Uterus (tissue), 4 donors: Measurements from ENCODE around the gene HPSE2. TPM values are rescaled to one million over a fixed set of nuclear protein-coding genes. Genes with fewer than 3 reads are reported as not detected.

Experiments used
- DNase-seq, 2 donors: peaks; one replicate each; pipeline ENCODE4 v3.0.0-alpha.2; 2019 to 2020
- H3K27ac ChIP-seq, 2 donors: fragments of 200-600 bp; sonication (generic); 1 replicate in 1 of 2; 2 replicates in 1 of 2; pipeline ENCODE4 v1.5.1; 2016 to 2018
- H3K27me3 ChIP-seq, 2 donors: fragments of 200-600 bp; sonication (generic); one replicate each; pipeline ENCODE4 v1.5.1; 2018 to 2019; ENCODE audit warnings: control low read depth in 1 of 2
- H3K36me3 ChIP-seq, 2 donors: fragments of 200-600 bp; sonication (generic); one replicate each; pipeline ENCODE4 v1.5.1; 2019; ENCODE audit warnings: control low read depth in 1 of 2
- H3K4me1 ChIP-seq, 2 donors: fragments of 200-600 bp; sonication (generic); one replicate each; pipeline ENCODE4 v1.5.1; 2018 to 2019; ENCODE audit warnings: control low read depth in 1 of 2
- H3K4me3 ChIP-seq, 2 donors: fragments of 200-600 bp; sonication (generic); 1 replicate in 1 of 2; 2 replicates in 1 of 2; pipeline ENCODE4 v1.5.1; 2018 to 2019; ENCODE audit warnings: mild to moderate bottlenecking in 1 of 2
- H3K9me3 ChIP-seq, 2 donors: fragments of 200-600 bp; sonication (generic); one replicate each; pipeline ENCODE4 v1.5.1; 2019; ENCODE audit warnings: control low read depth in 1 of 2
- CTCF ChIP-seq, 4 experiments: fragments of 200-600 bp in 2 of 4; fragments of 450-650 bp in 2 of 4; sonication (generic) in 2 of 4; IDR thresholded peaks; one replicate each; pipeline ENCODE4 v1.5.1; 2016 to 2019; ENCODE audit warnings: antibody characterized with exemption in 4 of 4, mild to moderate bottlenecking in 2 of 4, moderate library complexity in 1 of 4
- POLR2A ChIP-seq, 2 donors: fragments of 450-650 bp; IDR thresholded peaks; one replicate each; pipeline ENCODE4 v1.6.1; 2016; ENCODE audit warnings: antibody characterized with exemption in 2 of 2, mild to moderate bottlenecking in 1 of 2, moderate library complexity in 1 of 2
- intact Hi-C: fragments of 100-400 bp; cut with DNase I; formaldehyde crosslinking; loops from one replicate; pipeline ENCODE4 v1.15.1; 2023; ENCODE audit warnings: low total_unique reads
- total RNA-seq, 4 donors: library from RNA; depleted of rRNA in 3 of 4; stranded (reverse); fragments of >200 nt in 3 of 4; gene quantifications; one replicate each; pipeline versions ENCODE4 v1.1.0 to v1.2.4, GENCODE V29; 2014 to 2023
- donor health status: DM: yes; HTN: yes; CAD: no.

The HPSE2 gene
- total RNA-seq, 4 donors from 2014 or later, result 7.0 to 13.6 (median 7.7) TPM; not detected in 1

GRCh38 chr10:99203310-99203709 is 32.3 kb downstream of the HPSE2 start:
- Histone ChIP-seq H3K27me3 (no peaks in the 10 kb centered on the region), H3K27ac (no peak overlapping the region), H3K9me3 (peaks cover 0 to 11% of the 10 kb centered on the region in 2 donors), H3K4me1 (no peaks in the 10 kb centered on the region), H3K36me3 (no peaks in the 10 kb centered on the region), H3K4me3 (no peak overlapping the region)
- intact Hi-C loops, result no loop called here
- no peak for DNase-seq
- TF ChIP-seq CTCF (IDR thresholded peaks at IDR 0.05) (no peak), POLR2A (IDR thresholded peaks at IDR 0.05) (no peak)

- H3K4me3 ChIP-seq, result no peak overlapping the region
- TF ChIP-seq CTCF (IDR thresholded peaks at IDR 0.05), result no peak
- TF ChIP-seq POLR2A (IDR thresholded peaks at IDR 0.05), result no peak
- H3K36me3 ChIP-seq, result no peaks in the 10 kb centered on the region
- intact Hi-C loops, result no loop called here
- H3K4me1 ChIP-seq, result no peaks in the 10 kb centered on the region
- no peaks in the 10 kb centered on the region for H3K27me3 ChIP-seq
- no peak overlapping the region for H3K27ac ChIP-seq
- H3K9me3 ChIP-seq, result no peaks in the 10 kb centered on the region
- no peak for DNase-seq
These were observed 62.7 kb downstream of the HPSE2 start for GRCh38 chr10:99172950-99173349.

GRCh38 chr10:99172128-99172738 is 63.4 kb downstream of the HPSE2 start:
- Histone ChIP-seq H3K4me1 (no peaks in the 10 kb centered on the region), H3K36me3 (no peaks in the 10 kb centered on the region), H3K9me3 (no peaks in the 10 kb centered on the region), H3K27ac (no peak overlapping the region), H3K4me3 (no peak overlapping the region), H3K27me3 (no peaks in the 10 kb centered on the region)
- no peak for TF ChIP-seq CTCF (IDR thresholded peaks at IDR 0.05)
- no peak for TF ChIP-seq POLR2A (IDR thresholded peaks at IDR 0.05)
- no peak for DNase-seq
- intact Hi-C loops, result no loop called here

GRCh38 chr10:99170116-99170675 is 65.5 kb downstream of the HPSE2 start:
- Histone ChIP-seq H3K36me3 (no peaks in the 10 kb centered on the region), H3K4me3 (no peak overlapping the region), H3K27ac (no peak overlapping the region), H3K4me1 (no peaks in the 10 kb centered on the region), H3K9me3 (no peaks in the 10 kb centered on the region), H3K27me3 (no peaks in the 10 kb centered on the region)
- no peak for TF ChIP-seq CTCF (IDR thresholded peaks at IDR 0.05)
- TF ChIP-seq POLR2A (IDR thresholded peaks at IDR 0.05), result no peak
- no peak for DNase-seq
- intact Hi-C loops, result no loop called here

GRCh38 chr10:99161165-99161564 is 74.5 kb downstream of the HPSE2 start:
- no peaks in the 10 kb centered on the region for H3K36me3 ChIP-seq
- TF ChIP-seq CTCF (IDR thresholded peaks at IDR 0.05), result no peak
- no peak for TF ChIP-seq POLR2A (IDR thresholded peaks at IDR 0.05)
- no peak overlapping the region for H3K4me3 ChIP-seq
- intact Hi-C loops, result no loop called here
- no peak for DNase-seq
- no peaks in the 10 kb centered on the region for H3K4me1 ChIP-seq
- H3K9me3 ChIP-seq, result no peaks in the 10 kb centered on the region
- no peak overlapping the region for H3K27ac ChIP-seq
- no peaks in the 10 kb centered on the region for H3K27me3 ChIP-seq
